HEK293T (cell line): ENCODE measurements around the gene SEC14L6.

Source experiments
- CTCF ChIA-PET: fragments of 350-600 bp; formaldehyde crosslinking; extraction: SDS; loops from one replicate; lab custom pipeline; 2021; ENCODE audit warnings: antibody characterized with exemption, inconsistent platforms; lab: Yijun Ruan, JAX
- POLR2A ChIA-PET: fragments of 350-600 bp; formaldehyde crosslinking; extraction: SDS; loops from one replicate; lab custom pipeline; 2020; ENCODE audit warnings: antibody characterized with exemption, inconsistent platforms; lab: Yijun Ruan, JAX
- DNase-seq: peaks from one replicate; pipeline ENCODE4 v3.0.0; 2012; ENCODE audit warnings: mixed read lengths; ENCODE audit errors: extremely low spot score
- ARNT ChIP-seq: fragments of 450-650 bp; IDR thresholded peaks from 2 replicates; pipeline ENCODE4 v1.6.1; 2017; ENCODE audit warnings: mild to moderate bottlenecking
- BHLHE40 ChIP-seq: fragments of 450-650 bp; IDR thresholded peaks from 2 replicates; pipeline ENCODE4 v1.6.1; 2016; ENCODE audit warnings: mild to moderate bottlenecking, moderate library complexity, borderline replicate concordance
- CTBP1 ChIP-seq: fragments of 450-650 bp; IDR thresholded peaks from 2 replicates; pipeline ENCODE4 v1.6.1; 2016; ENCODE audit warnings: borderline replicate concordance
- ELF4 ChIP-seq: fragments of 450-650 bp; IDR thresholded peaks from 2 replicates; pipeline ENCODE4 v1.6.1; 2017; ENCODE audit warnings: antibody characterized with exemption
- FOXA1 ChIP-seq: fragments of 450-650 bp; IDR thresholded peaks from 2 replicates; pipeline ENCODE4 v1.6.1; 2016; ENCODE audit warnings: mild to moderate bottlenecking
- FOXK2 ChIP-seq: fragments of 450-650 bp; IDR thresholded peaks from 2 replicates; pipeline ENCODE4 v1.6.1; 2016; ENCODE audit warnings: mild to moderate bottlenecking
- FOXM1 ChIP-seq: fragments of 450-650 bp; IDR thresholded peaks from 2 replicates; pipeline ENCODE4 v1.6.1; 2017; ENCODE audit warnings: mild to moderate bottlenecking, borderline replicate concordance
- HDGF ChIP-seq: fragments of 450-650 bp; IDR thresholded peaks from 2 replicates; pipeline ENCODE4 v1.6.1; 2017; ENCODE audit warnings: antibody characterized with exemption, borderline replicate concordance
- L3MBTL2 ChIP-seq: fragments of 450-650 bp; conservative IDR thresholded peaks from 2 replicates; pipeline ENCODE4 v1.6.1; 2016; ENCODE audit warnings: mild to moderate bottlenecking
- LEF1 ChIP-seq: fragments of 450-650 bp; IDR thresholded peaks from 2 replicates; pipeline ENCODE4 v1.6.1; 2017; ENCODE audit warnings: mild to moderate bottlenecking, borderline replicate concordance
- NFRKB ChIP-seq: fragments of 450-650 bp; IDR thresholded peaks from 2 replicates; pipeline ENCODE4 v1.6.1; 2016; ENCODE audit warnings: mild to moderate bottlenecking, moderate library complexity
- SP1 ChIP-seq: fragments of 450-650 bp; IDR thresholded peaks from 2 replicates; pipeline ENCODE4 v1.6.1; 2017
- SUZ12 ChIP-seq: fragments of 450-650 bp; IDR thresholded peaks from 2 replicates; pipeline ENCODE4 v1.6.1; 2016; ENCODE audit warnings: mild to moderate bottlenecking
- TARDBP ChIP-seq: fragments of 450-650 bp; IDR thresholded peaks from 2 replicates; pipeline ENCODE4 v1.6.1; 2016
- ZNF384 ChIP-seq: fragments of 450-650 bp; IDR thresholded peaks from 2 replicates; pipeline ENCODE4 v1.6.1; 2016
- TF ChIP-seq, protein P1 (sequence below): fragments of 450-650 bp; IDR thresholded peaks from 2 replicates; pipeline ENCODE4 v1.6.1; 2016

Gene SEC14L6

DNA sequence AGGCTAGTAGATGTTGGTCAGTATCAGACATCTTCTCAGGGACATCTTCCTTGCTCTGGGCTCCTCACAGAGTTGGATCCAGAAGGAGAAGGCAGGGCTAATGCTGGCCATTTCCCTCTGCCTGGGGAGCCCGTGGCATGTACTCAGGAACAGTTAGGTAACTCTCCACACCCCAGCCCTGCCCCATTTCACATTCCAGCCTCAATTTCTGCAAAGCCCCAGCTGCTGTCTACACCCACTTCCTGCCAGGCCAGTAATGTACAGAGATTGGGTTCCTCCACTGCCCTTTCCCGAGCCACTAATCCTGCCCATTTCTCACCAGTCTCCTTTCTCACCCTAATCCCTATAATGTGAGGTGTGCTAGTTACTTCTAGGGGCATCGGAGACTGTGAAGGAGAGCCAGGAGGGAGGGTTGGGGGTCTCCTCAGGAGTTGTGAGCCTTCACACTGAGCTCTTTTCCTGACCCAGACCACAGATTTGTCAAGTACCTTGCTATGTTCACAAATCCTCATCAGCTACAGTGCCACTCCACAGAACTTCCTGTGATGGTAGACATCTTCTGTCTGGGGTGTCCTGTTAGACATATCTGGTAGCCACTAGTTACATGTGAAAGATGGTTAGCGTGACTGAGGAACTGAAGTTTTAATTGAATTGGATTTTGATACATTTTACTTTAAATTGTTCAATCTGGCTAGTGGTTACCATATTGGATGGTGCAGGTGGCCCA is 73.4 kb downstream of the SEC14L6 start:
- POLR2A ChIA-PET: no interaction called here
- CTCF ChIA-PET: interaction anchor here (1.0 kb wide), 1 partner anchor 14 kb away, joined by 4 read pairs; no protein-coding TSS in a partner anchor
- DNase-seq: no peak
- TF ChIP-seq FOXA1: no peak
- no peak for TF ChIP-seq ZNF384
- TF ChIP-seq FOXK2: no peak
- TF ChIP-seq FOXM1: no peak
- TF ChIP-seq SUZ12: no peak
- no peak for TF ChIP-seq ARNT
- no peak for TF ChIP-seq LEF1
- TF ChIP-seq BHLHE40: no peak
- TF ChIP-seq L3MBTL2: no peak
- no peak for TF ChIP-seq ELF4
- no peak for TF ChIP-seq HDGF
- no peak for TF ChIP-seq CTBP1
- TF ChIP-seq, protein P1, sequence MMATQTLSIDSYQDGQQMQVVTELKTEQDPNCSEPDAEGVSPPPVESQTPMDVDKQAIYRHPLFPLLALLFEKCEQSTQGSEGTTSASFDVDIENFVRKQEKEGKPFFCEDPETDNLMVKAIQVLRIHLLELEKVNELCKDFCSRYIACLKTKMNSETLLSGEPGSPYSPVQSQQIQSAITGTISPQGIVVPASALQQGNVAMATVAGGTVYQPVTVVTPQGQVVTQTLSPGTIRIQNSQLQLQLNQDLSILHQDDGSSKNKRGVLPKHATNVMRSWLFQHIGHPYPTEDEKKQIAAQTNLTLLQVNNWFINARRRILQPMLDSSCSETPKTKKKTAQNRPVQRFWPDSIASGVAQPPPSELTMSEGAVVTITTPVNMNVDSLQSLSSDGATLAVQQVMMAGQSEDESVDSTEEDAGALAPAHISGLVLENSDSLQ: no peak
- no peak for TF ChIP-seq SP1
- no peak for TF ChIP-seq TARDBP
- no peak for TF ChIP-seq NFRKB
